Neural cell (in vitro differentiated cells): ENCODE data around the gene TRMU. TPM values are rescaled to one million over a fixed set of nuclear protein-coding genes. Genes with fewer than 3 reads are reported as not detected.

ENCODE experiments used
- H2AFZ ChIP-seq: fragments of 200-600, 300-800 bp; sonication (generic), shearing (Covaris generic); 2 replicates; pipeline ENCODE4 v1.6.0; 2014; ENCODE audit warnings: low read depth, mild to moderate bottlenecking, antibody characterized with exemption, low read length, moderate library complexity
- H3F3A ChIP-seq: fragments of 200-600 bp; shearing (Covaris generic); 2 replicates; pipeline ENCODE4 v1.6.1; 2016; ENCODE audit warnings: mild to moderate bottlenecking, moderate library complexity, mixed read lengths, antibody characterized with exemption, low read length; ENCODE audit not compliant: insufficient read depth, poor library complexity, severe bottlenecking
- H3K27ac ChIP-seq: fragments of 200-600, 300-800 bp; sonication (generic), shearing (Covaris generic); 2 replicates; pipeline ENCODE4 v1.5.1; 2014; ENCODE audit warnings: mild to moderate bottlenecking, low read length, moderate library complexity
- H3K27me3 ChIP-seq: fragments of 300-800, 200-600 bp; sonication (generic), shearing (Covaris generic); 2 replicates; pipeline ENCODE4 v1.6.0; 2014; ENCODE audit warnings: mild to moderate bottlenecking, low read depth, low read length, moderate library complexity; ENCODE audit not compliant: insufficient read depth
- H3K36me3 ChIP-seq: fragments of 300-800, 200-600 bp; sonication (generic), shearing (Covaris generic); 2 replicates; pipeline ENCODE4 v1.5.1; 2014; ENCODE audit warnings: mild to moderate bottlenecking, antibody characterized with exemption, low read length, moderate library complexity; ENCODE audit not compliant: insufficient read depth
- H3K4me2 ChIP-seq: fragments of 300-800, 200-600 bp; sonication (generic), shearing (Covaris generic); 2 replicates; pipeline ENCODE4 v1.6.0; 2014; ENCODE audit warnings: mild to moderate bottlenecking, low read length
- H3K4me3 ChIP-seq: fragments of 300-800, 200-600 bp; sonication (generic), shearing (Covaris generic); 2 replicates; pipeline ENCODE4 v1.5.1; 2014; ENCODE audit warnings: mild to moderate bottlenecking, low read length, moderate library complexity
- H3K79me2 ChIP-seq: fragments of 200-600 bp; shearing (Covaris generic); replicated peaks from 2 replicates; pipeline ENCODE4 v1.6.0; 2014; ENCODE audit warnings: mild to moderate bottlenecking, low read length, moderate library complexity; ENCODE audit not compliant: insufficient read depth
- H3K9ac ChIP-seq: fragments of 300-800, 200-600 bp; sonication (generic), shearing (Covaris generic); 2 replicates; pipeline ENCODE4 v1.6.1; 2016; ENCODE audit warnings: mild to moderate bottlenecking, low read length, mixed read lengths
- H3K9me2 ChIP-seq: fragments of 200-600 bp; shearing (Covaris generic); 2 replicates; pipeline ENCODE4 v1.6.1; 2016; ENCODE audit warnings: mild to moderate bottlenecking, low read length, mixed read lengths; ENCODE audit not compliant: insufficient read depth
- H3K9me3 ChIP-seq: fragments of 200-600, 300-800 bp; sonication (generic), shearing (Covaris generic); 2 replicates; pipeline ENCODE4 v1.6.1; 2016; ENCODE audit warnings: mild to moderate bottlenecking, mixed run types, low read length, moderate library complexity, mixed read lengths
- H4K20me1 ChIP-seq: fragments of 200-600 bp; shearing (Covaris generic); 2 replicates; pipeline ENCODE4 v1.6.1; 2016; ENCODE audit warnings: mild to moderate bottlenecking, mixed run types; ENCODE audit not compliant: insufficient read depth
- EP300 ChIP-seq: fragments of 450-650 bp; conservative IDR thresholded peaks from 2 replicates; pipeline ENCODE4 v1.6.1; 2014; ENCODE audit warnings: antibody characterized with exemption, mild to moderate bottlenecking, moderate library complexity; ENCODE audit not compliant: poor library complexity, severe bottlenecking
- EZH2 ChIP-seq: fragments of 200-600, 300-800 bp; shearing (Covaris generic), sonication (generic); IDR thresholded peaks from 2 replicates; pipeline ENCODE4 v1.6.1; 2014; ENCODE audit warnings: antibody characterized with exemption, low read length, borderline replicate concordance, mild to moderate bottlenecking; ENCODE audit not compliant: insufficient read depth, poor library complexity, severe bottlenecking
- MXI1 ChIP-seq: fragments of 450-650 bp; conservative IDR thresholded peaks from 2 replicates; pipeline ENCODE4 v1.6.1; 2014; ENCODE audit warnings: antibody characterized with exemption, mild to moderate bottlenecking; ENCODE audit not compliant: poor library complexity, severe bottlenecking
- POLR2AphosphoS5 ChIP-seq: IDR thresholded peaks from 2 replicates; pipeline ENCODE4 v1.6.1; 2012
- RAD21 ChIP-seq: fragments of 450-650 bp; conservative IDR thresholded peaks from 2 replicates; pipeline ENCODE4 v1.6.1; 2014; ENCODE audit warnings: antibody characterized with exemption, mild to moderate bottlenecking, moderate library complexity
- SMC3 ChIP-seq: fragments of 450-650 bp; conservative IDR thresholded peaks from 2 replicates; pipeline ENCODE4 v1.6.1; 2014; ENCODE audit warnings: antibody characterized with exemption, mild to moderate bottlenecking, moderate library complexity; ENCODE audit not compliant: poor library complexity
- TAF1 ChIP-seq: IDR thresholded peaks from 2 replicates; pipeline ENCODE4 v1.6.1; 2012; ENCODE audit warnings: low read depth
- polyA plus RNA-seq: library from polyadenylated mRNA; depleted of rRNA; stranded (reverse); fragments of >200 nt; gene quantifications from 2 replicates; pipeline ENCODE4 v1.2.3, GENCODE V29; 2014
- TF ChIP-seq, protein P1 (sequence below): fragments of 450-650 bp; IDR thresholded peaks from 2 replicates; pipeline ENCODE4 v1.5.1; 2014; ENCODE audit warnings: antibody characterized with exemption, mild to moderate bottlenecking, moderate library complexity; ENCODE audit not compliant: poor library complexity, severe bottlenecking
- TF ChIP-seq, protein P2 (sequence below): IDR thresholded peaks from 2 replicates; pipeline ENCODE4 v1.6.1; 2012; ENCODE audit warnings: borderline replicate concordance

TRMU gene
- polyA plus RNA-seq, 1 donor from 2014 or later: 72.9 TPM

DNA sequence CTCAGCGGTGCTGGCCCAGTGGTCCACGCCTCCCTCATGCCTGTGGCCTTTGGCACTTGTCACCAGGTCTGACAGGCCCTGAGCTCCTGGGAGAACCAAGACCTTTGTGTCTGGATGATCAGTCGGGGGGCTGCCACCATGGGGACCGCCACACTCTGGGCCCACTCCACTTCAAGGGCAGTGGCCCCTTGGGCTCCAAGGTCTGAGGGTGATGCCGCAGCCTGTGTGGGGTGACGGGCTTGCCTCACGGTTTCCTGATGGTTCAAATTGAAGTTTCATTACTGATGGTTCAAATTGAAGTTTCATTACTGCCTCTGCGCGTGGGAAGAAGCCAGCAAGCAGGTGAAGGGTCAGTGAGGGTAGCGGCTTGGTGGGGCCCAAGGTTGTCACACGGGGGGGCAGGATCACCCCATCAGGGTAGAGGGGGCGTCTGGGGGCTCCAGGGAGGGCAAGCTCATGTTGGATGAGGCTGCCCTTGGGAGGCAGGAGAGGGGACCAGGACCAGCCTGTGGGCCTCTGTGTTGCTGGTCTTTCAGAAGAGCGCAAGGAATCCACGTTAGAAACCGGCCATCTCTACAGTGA is 27.5 kb downstream of the TRMU start:
- Histone ChIP-seq H3K36me3 (no peaks in the 10 kb centered on the region), H3K9me2 (no peaks in the 10 kb centered on the region)
- no peak for TF ChIP-seq RAD21
- TF ChIP-seq, protein P1, sequence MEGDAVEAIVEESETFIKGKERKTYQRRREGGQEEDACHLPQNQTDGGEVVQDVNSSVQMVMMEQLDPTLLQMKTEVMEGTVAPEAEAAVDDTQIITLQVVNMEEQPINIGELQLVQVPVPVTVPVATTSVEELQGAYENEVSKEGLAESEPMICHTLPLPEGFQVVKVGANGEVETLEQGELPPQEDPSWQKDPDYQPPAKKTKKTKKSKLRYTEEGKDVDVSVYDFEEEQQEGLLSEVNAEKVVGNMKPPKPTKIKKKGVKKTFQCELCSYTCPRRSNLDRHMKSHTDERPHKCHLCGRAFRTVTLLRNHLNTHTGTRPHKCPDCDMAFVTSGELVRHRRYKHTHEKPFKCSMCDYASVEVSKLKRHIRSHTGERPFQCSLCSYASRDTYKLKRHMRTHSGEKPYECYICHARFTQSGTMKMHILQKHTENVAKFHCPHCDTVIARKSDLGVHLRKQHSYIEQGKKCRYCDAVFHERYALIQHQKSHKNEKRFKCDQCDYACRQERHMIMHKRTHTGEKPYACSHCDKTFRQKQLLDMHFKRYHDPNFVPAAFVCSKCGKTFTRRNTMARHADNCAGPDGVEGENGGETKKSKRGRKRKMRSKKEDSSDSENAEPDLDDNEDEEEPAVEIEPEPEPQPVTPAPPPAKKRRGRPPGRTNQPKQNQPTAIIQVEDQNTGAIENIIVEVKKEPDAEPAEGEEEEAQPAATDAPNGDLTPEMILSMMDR: no peak
- TF ChIP-seq TAF1: no peak
- TF ChIP-seq EZH2: no peak
- no peak for TF ChIP-seq POLR2AphosphoS5

DNA sequence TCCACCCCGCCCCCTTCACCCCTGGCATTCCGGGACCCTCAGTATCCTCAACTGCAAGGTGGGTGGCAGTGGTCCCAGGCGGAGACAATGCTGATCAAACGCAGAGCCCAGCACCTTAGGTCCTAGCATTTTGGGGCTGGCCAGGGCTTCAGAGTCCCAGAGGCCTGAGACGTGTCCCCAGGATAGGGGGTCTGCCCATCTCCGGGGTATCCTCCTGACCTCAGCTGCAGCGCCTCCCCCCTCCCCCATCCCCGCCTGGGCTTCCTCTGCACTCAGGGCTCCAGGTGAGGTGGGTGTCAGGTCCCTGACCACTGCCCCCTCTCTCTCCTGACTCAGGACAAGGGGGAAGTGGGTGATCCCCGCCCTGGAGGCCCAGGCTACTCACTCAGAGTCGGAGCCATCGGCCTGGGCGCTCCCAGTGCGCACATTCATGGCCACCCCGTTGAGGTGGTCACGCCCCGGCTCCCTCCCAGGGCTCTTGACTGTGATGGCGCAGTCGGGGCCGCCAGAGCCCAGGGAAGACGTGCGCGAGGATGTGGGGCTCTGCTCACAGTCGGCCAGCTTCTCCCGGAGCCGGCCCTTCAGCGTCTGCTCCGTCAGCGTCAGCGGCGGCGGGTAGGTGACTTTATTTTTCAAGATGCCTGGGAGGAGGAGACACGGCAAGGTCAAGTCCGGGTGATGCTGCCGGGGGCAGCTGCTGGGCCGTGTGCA is 28.3 kb downstream of the TRMU start:
- no peak overlapping the region for H3K4me2 ChIP-seq
- no peak overlapping the region for H2AFZ ChIP-seq
- H3K27ac ChIP-seq: no peak overlapping the region
- H3K27me3 ChIP-seq: no peaks in the 10 kb centered on the region
- no peaks in the 10 kb centered on the region for H3K9me3 ChIP-seq
- H4K20me1 ChIP-seq: no peaks in the 10 kb centered on the region
- H3K4me3 ChIP-seq: no peak overlapping the region
- H3K9me2 ChIP-seq: no peaks in the 10 kb centered on the region
- H3F3A ChIP-seq: no peaks in the 10 kb centered on the region
- no peak overlapping the region for H3K9ac ChIP-seq
- TF ChIP-seq, protein P1: no peak
- TF ChIP-seq, protein P2, sequence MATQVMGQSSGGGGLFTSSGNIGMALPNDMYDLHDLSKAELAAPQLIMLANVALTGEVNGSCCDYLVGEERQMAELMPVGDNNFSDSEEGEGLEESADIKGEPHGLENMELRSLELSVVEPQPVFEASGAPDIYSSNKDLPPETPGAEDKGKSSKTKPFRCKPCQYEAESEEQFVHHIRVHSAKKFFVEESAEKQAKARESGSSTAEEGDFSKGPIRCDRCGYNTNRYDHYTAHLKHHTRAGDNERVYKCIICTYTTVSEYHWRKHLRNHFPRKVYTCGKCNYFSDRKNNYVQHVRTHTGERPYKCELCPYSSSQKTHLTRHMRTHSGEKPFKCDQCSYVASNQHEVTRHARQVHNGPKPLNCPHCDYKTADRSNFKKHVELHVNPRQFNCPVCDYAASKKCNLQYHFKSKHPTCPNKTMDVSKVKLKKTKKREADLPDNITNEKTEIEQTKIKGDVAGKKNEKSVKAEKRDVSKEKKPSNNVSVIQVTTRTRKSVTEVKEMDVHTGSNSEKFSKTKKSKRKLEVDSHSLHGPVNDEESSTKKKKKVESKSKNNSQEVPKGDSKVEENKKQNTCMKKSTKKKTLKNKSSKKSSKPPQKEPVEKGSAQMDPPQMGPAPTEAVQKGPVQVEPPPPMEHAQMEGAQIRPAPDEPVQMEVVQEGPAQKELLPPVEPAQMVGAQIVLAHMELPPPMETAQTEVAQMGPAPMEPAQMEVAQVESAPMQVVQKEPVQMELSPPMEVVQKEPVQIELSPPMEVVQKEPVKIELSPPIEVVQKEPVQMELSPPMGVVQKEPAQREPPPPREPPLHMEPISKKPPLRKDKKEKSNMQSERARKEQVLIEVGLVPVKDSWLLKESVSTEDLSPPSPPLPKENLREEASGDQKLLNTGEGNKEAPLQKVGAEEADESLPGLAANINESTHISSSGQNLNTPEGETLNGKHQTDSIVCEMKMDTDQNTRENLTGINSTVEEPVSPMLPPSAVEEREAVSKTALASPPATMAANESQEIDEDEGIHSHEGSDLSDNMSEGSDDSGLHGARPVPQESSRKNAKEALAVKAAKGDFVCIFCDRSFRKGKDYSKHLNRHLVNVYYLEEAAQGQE: no peak
- TF ChIP-seq EZH2: no peak
- TF ChIP-seq EP300: no peak
- TF ChIP-seq SMC3: no peak
- no peak for TF ChIP-seq MXI1
- TF ChIP-seq TAF1: no peak
- no peak for TF ChIP-seq RAD21
- TF ChIP-seq POLR2AphosphoS5: no peak
- no peaks in the 10 kb centered on the region for H3K79me2 ChIP-seq
- H3K36me3 ChIP-seq: no peaks in the 10 kb centered on the region

More for the DNA sequence above, 27.5 kb downstream of the TRMU start:
- H3K79me2 ChIP-seq: no peaks in the 10 kb centered on the region
- H3K9ac ChIP-seq: no peak overlapping the region
- no peaks in the 10 kb centered on the region for H3F3A ChIP-seq
- no peak overlapping the region for H3K27ac ChIP-seq
- no peaks in the 10 kb centered on the region for H3K9me3 ChIP-seq
- H4K20me1 ChIP-seq: no peaks in the 10 kb centered on the region
- no peak overlapping the region for H3K4me3 ChIP-seq
- no peak overlapping the region for H3K4me2 ChIP-seq
- H2AFZ ChIP-seq: no peak overlapping the region
- H3K27me3 ChIP-seq: no peaks in the 10 kb centered on the region
